Measurements from ENCODE around the gene HSH2D. TPM values are rescaled to one million over a fixed set of nuclear protein-coding genes. Genes with fewer than 3 reads are reported as not detected.

Gene HSH2D
- total RNA-seq, 1 experiment from 2014 or later: 29.5 TPM

- Mint-ChIP-seq H3K27ac (ENCODE audit: unreplicated experiment) (no peak overlapping the region), H3K9me3 (ENCODE audit: low read depth, unreplicated experiment) (no peaks in the 10 kb centered on the region), H3K27me3 (ENCODE audit: unreplicated experiment) (no peaks in the 10 kb centered on the region), H3K36me3 (ENCODE audit: insufficient read depth, unreplicated experiment) (peaks cover 4% of the 10 kb centered on the region), H3K4me3 (ENCODE audit: low read depth, unreplicated experiment) (no peak overlapping the region), H3K4me1 (ENCODE audit: low read depth, unreplicated experiment) (peaks cover 2% of the 10 kb centered on the region)
- no peak for TF ChIP-seq CTCF (IDR thresholded peaks at IDR 0.05; ENCODE audit: unreplicated experiment)
- intact Hi-C loops (cut with micrococcal nuclease; ENCODE audit: unreplicated experiment): no loop called here
- CTCF ChIA-PET: no interaction called here
- DNase-seq: no peak
- no TSS peak for BruUV-seq (replicated peaks)
These were observed 22.9 kb downstream of the HSH2D start for GRCh38 chr19:16166417-16166816.

DNA sequence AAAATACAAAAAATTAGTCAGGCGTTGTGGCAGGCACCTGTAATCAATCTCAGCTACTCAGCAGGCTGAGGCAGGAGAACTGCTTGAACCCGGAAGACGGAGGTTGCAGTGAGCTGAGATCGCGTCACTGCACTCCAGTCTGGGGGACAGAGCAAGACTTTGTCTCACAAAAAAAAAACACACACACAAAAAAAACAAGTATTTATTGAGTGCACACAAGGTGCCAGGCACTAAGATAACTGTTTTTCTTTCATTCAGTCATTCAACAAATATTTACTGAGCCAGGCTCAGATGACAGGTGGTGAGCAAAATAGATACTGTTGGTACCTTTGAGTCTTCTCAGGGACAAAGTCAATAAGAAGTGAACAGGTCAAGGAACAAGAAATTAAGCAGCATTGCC is 23.6 kb downstream of the HSH2D start:
- Mint-ChIP-seq H3K27me3 (ENCODE audit: unreplicated experiment) (no peaks in the 10 kb centered on the region), H3K36me3 (ENCODE audit: insufficient read depth, unreplicated experiment) (peaks cover under 1% of the 10 kb centered on the region), H3K9me3 (ENCODE audit: low read depth, unreplicated experiment) (no peaks in the 10 kb centered on the region), H3K27ac (ENCODE audit: unreplicated experiment) (no peak overlapping the region), H3K4me1 (ENCODE audit: low read depth, unreplicated experiment) (no peaks in the 10 kb centered on the region), H3K4me3 (ENCODE audit: low read depth, unreplicated experiment) (no peak overlapping the region)
- intact Hi-C loops (cut with micrococcal nuclease; ENCODE audit: unreplicated experiment): no loop called here
- no peak for DNase-seq
- CTCF ChIA-PET: no interaction called here
- no TSS peak for BruUV-seq (replicated peaks)
- no peak for TF ChIP-seq CTCF (IDR thresholded peaks at IDR 0.05; ENCODE audit: unreplicated experiment)

DNA sequence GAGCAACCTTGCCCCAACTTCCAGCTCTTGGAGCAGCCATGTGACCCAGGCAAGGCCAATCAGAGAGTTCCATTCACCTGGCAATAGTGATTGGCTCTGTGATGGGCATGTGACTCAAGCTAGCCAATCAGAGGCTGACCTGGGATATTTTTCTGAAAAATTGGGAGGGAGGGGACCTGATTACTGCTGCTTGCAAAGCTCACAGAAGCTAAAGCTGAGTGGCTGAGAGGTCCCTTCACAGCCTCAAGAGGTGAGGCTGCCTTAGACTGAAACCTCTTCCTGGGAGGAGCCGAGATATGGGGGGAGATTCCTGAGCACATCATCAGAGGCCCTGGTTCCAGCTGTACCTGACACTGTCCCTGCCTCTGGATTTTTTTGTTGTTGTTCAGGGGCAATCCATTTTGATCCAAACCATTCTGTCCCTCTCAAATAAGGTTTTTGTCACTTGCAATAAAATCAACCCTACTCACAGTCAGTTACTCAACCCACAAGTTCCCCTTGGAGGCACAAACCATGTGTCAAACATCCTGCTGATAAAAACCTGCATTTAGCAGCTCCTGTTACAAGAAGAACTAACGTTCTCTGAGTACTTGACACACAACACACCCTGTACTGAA is 25.1 kb downstream of the HSH2D start:
- no peak for TF ChIP-seq CTCF (IDR thresholded peaks at IDR 0.05; ENCODE audit: unreplicated experiment)
- Mint-ChIP-seq H3K27me3 (ENCODE audit: unreplicated experiment) (no peaks in the 10 kb centered on the region), H3K36me3 (ENCODE audit: insufficient read depth, unreplicated experiment) (no peaks in the 10 kb centered on the region), H3K9me3 (ENCODE audit: low read depth, unreplicated experiment) (no peaks in the 10 kb centered on the region), H3K4me3 (ENCODE audit: low read depth, unreplicated experiment) (no peak overlapping the region), H3K4me1 (ENCODE audit: low read depth, unreplicated experiment) (peaks cover 13% of the 10 kb centered on the region), H3K27ac (ENCODE audit: unreplicated experiment) (no peak overlapping the region)
- CTCF ChIA-PET: interaction anchor here (0.7 kb wide), 1 partner anchor 1533 kb away, joined by 3 read pairs; no protein-coding TSS in a partner anchor
- DNase-seq: no peak
- intact Hi-C loops (cut with micrococcal nuclease; ENCODE audit: unreplicated experiment): no loop called here
- BruUV-seq (replicated peaks): no TSS peak

GRCh38 chr19:16170134-16170533 is 26.6 kb downstream of the HSH2D start:
- CTCF ChIA-PET: no interaction called here
- peaks cover 14% of the 10 kb centered on the region for H3K4me1 Mint-ChIP-seq (ENCODE audit: low read depth, unreplicated experiment)
- H3K4me3 Mint-ChIP-seq (ENCODE audit: low read depth, unreplicated experiment): no peak overlapping the region
- BruUV-seq (replicated peaks): no TSS peak
- H3K9me3 Mint-ChIP-seq (ENCODE audit: low read depth, unreplicated experiment): no peaks in the 10 kb centered on the region
- no peak for DNase-seq
- no peak for TF ChIP-seq CTCF (IDR thresholded peaks at IDR 0.05; ENCODE audit: unreplicated experiment)
- H3K27ac Mint-ChIP-seq (ENCODE audit: unreplicated experiment): no peak overlapping the region
- no peaks in the 10 kb centered on the region for H3K36me3 Mint-ChIP-seq (ENCODE audit: insufficient read depth, unreplicated experiment)
- intact Hi-C loops (cut with micrococcal nuclease; ENCODE audit: unreplicated experiment): no loop called here
- H3K27me3 Mint-ChIP-seq (ENCODE audit: unreplicated experiment): no peaks in the 10 kb centered on the region
